Activated naive CD4-positive, alpha-beta T cell treated with anti-CD3 and anti-CD28 coated beads, Interleukin-2, amount 10 ng/mL, durations not matched to agents 7 days and 5 days (primary cell): ENCODE results near the gene CDK12.
"Not testable (repeated sequence)": the region's sequence is repeated elsewhere in the genome, so short reads cannot be mapped to it uniquely, and the experiment has no call there.

Source experiments
- CTCF ChIA-PET: fragments of 350-600 bp; sonication (Branson Sonifier 250); formaldehyde crosslinking; loops from one replicate; lab custom pipeline; 2021; ENCODE audit warnings: antibody characterized with exemption; lab: Charles Lee
- DNase-seq: peaks from one replicate; pipeline ENCODE4 v3.0.0-alpha.2; 2020
- H3K27ac Mint-ChIP-seq: one replicate; pipeline ENCODE4 v1.8.0; 2021; ENCODE audit warnings: mild to moderate bottlenecking, moderate library complexity, mixed read lengths
- H3K27me3 Mint-ChIP-seq: one replicate; pipeline ENCODE4 v1.8.0; 2021; ENCODE audit warnings: mild to moderate bottlenecking, mixed read lengths
- H3K36me3 Mint-ChIP-seq: one replicate; pipeline ENCODE4 v1.8.0; 2021; ENCODE audit warnings: mixed read lengths
- H3K4me1 Mint-ChIP-seq: one replicate; pipeline ENCODE4 v1.8.0; 2021; ENCODE audit warnings: mixed read lengths
- H3K4me3 Mint-ChIP-seq: one replicate; pipeline ENCODE4 v1.8.0; 2021; ENCODE audit warnings: mild to moderate bottlenecking, moderate library complexity, mixed read lengths
- H3K9me3 Mint-ChIP-seq: one replicate; pipeline ENCODE4 v1.8.0; 2021; ENCODE audit warnings: mixed read lengths

CDK12 gene

DNA sequence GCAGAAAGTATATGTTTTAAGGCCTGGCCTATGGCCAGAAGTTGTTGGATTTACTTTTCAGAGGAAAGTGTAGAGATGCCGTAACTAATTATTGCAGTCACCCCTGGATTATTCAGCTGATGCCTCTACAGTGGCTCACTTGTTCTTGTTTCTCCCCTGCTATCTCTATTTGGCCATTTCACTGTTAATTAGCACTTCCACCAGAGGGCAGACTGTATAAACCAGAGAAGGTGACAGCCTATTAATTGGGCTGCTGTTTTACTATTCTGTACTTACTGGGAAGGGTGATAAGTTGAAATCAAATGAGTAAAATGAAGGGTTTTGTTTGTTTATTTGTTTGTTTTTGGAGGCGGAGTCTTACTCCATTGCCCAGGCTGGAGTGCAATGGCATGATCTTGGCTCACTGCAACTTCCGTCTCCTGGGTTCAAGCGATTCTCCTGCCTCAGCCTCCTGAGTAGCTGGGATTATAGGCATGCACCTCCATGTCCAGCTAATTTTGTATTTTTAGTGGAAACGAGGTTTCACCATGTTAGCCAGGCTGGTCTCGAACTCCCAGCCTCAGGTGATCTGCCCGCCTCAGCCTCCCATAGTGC, 66.0 kb downstream of the CDK12 start:
- H3K4me1 Mint-ChIP-seq, result no peaks in the 10 kb centered on the region
- peaks cover 60% of the 10 kb centered on the region for H3K36me3 Mint-ChIP-seq
- no peak overlapping the region for H3K27ac Mint-ChIP-seq
- H3K4me3 Mint-ChIP-seq, result no peak overlapping the region
- no peaks in the 10 kb centered on the region for H3K9me3 Mint-ChIP-seq
- DNase-seq, result no peak
- no peaks in the 10 kb centered on the region for H3K27me3 Mint-ChIP-seq
- CTCF ChIA-PET, result interaction anchor here (1.2 kb wide), 1 partner anchor 23 kb away, joined by 4 read pairs; no protein-coding TSS in a partner anchor

DNA sequence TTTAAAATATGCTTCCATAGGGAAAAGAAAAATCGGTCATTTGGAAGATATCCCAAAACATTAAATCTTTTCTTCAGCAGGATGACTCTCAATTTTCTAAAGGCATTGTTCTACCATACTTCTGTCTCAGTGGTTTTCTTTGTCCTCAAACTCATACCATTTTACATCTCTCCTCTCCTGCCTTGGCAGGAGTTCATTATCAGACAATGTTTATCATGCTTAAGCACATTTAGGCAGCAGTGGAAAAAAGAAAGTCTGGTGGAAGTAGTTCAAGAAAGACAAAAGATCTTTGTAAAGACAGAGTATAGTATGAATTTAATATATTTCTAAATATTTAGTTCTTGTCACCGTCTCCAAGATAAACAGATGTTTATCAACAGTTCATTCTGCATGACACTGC, 68.2 kb downstream of the CDK12 start:
- H3K4me3 Mint-ChIP-seq, result no peak overlapping the region
- no peak for DNase-seq

DNA sequence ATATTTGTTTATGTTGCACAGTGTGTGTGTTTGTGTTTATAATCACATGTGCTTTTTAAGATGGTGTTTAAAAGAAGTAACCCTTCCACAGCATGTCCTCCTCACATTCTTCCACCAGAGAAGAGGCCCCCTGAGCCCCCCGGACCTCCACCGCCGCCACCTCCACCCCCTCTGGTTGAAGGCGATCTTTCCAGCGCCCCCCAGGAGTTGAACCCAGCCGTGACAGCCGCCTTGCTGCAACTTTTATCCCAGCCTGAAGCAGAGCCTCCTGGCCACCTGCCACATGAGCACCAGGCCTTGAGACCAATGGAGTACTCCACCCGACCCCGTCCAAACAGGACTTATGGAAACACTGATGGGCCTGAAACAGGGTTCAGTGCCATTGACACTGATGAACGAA, 69.2 kb downstream of the CDK12 start:
- CTCF ChIA-PET, result interaction anchor here (1.9 kb wide), 1 partner anchor 18 kb away, joined by 7 read pairs; no protein-coding TSS in a partner anchor
- no peak overlapping the region for H3K4me3 Mint-ChIP-seq
- peaks cover 51% of the 10 kb centered on the region for H3K36me3 Mint-ChIP-seq
- no peaks in the 10 kb centered on the region for H3K9me3 Mint-ChIP-seq
- no peak overlapping the region for H3K27ac Mint-ChIP-seq
- H3K4me1 Mint-ChIP-seq, result no peaks in the 10 kb centered on the region
- H3K27me3 Mint-ChIP-seq, result no peaks in the 10 kb centered on the region
- no peak for DNase-seq

More for the DNA sequence above, 68.2 kb downstream of the CDK12 start:
- Mint-ChIP-seq H3K9me3 (no peaks in the 10 kb centered on the region), H3K4me1 (no peaks in the 10 kb centered on the region), H3K36me3 (peaks cover 59% of the 10 kb centered on the region), H3K27ac (no peak overlapping the region), H3K27me3 (no peaks in the 10 kb centered on the region)
- CTCF ChIA-PET, result interaction anchor here (2.0 kb wide), 1 partner anchor 18 kb away, joined by 8 read pairs; no protein-coding TSS in a partner anchor

DNA sequence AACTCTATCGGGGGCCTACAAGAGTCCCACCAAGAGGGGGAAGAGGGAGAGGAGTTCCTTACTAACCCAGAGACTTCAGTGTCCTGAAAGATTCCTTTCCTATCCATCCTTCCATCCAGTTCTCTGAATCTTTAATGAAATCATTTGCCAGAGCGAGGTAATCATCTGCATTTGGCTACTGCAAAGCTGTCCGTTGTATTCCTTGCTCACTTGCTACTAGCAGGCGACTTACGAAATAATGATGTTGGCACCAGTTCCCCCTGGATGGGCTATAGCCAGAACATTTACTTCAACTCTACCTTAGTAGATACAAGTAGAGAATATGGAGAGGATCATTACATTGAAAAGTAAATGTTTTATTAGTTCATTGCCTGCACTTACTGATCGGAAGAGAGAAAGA, 70.0 kb downstream of the CDK12 start:
- Mint-ChIP-seq H3K9me3 (no peaks in the 10 kb centered on the region), H3K27me3 (no peaks in the 10 kb centered on the region), H3K4me3 (no peak overlapping the region), H3K36me3 (peaks cover 45% of the 10 kb centered on the region), H3K27ac (no peak overlapping the region), H3K4me1 (no peaks in the 10 kb centered on the region)
- CTCF ChIA-PET, result interaction anchor here (1.9 kb wide), 1 partner anchor 17 kb away, joined by 7 read pairs; no protein-coding TSS in a partner anchor
- no peak for DNase-seq

DNA sequence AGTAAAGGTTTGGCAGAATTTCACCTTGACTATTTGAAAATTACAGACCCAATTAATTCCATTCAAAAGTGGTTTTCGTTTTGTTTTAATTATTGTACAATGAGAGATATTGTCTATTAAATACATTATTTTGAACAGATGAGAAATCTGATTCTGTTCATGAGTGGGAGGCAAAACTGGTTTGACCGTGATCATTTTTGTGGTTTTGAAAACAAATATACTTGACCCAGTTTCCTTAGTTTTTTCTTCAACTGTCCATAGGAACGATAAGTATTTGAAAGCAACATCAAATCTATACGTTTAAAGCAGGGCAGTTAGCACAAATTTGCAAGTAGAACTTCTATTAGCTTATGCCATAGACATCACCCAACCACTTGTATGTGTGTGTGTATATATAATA, 72.6 kb downstream of the CDK12 start:
- Mint-ChIP-seq H3K4me1 (peaks cover 9% of the 10 kb centered on the region), H3K9me3 (no peaks in the 10 kb centered on the region), H3K27ac (no peak overlapping the region), H3K27me3 (no peaks in the 10 kb centered on the region), H3K4me3 (no peak overlapping the region), H3K36me3 (peaks cover 27% of the 10 kb centered on the region)
- CTCF ChIA-PET, result no interaction called here
- no peak for DNase-seq

DNA sequence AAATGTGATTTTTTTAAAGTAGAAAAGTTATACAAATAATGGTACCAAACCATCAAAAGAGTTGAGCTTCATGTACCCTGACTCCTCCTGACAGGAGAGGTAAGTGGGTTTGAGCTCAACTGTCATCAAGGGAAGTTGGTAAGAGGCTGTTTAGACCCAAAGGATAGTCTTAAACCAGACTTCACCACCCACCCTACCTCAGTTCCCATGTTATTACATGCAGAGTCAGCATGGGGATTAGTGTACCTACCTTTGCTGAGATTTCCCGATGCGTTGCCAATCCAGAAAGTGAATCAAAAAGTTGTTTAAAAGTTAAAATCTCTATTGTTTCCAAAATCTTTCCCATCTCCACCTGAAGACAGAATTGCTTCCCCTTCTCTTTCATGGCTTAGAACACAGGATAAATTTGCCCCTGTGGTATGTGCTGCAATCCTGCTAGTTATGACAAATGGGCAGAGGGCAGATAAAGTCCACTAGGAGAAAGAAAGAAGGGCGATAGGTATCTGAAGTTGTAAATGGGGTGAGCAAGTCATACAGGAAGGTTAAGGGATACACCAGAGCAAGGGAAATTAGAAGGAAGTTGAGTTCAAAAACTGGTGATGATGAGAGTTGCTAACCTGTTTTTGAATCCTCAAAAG, 73.6 kb downstream of the CDK12 start:
- Mint-ChIP-seq H3K9me3 (no peaks in the 10 kb centered on the region), H3K27ac (no peak overlapping the region)

DNA sequence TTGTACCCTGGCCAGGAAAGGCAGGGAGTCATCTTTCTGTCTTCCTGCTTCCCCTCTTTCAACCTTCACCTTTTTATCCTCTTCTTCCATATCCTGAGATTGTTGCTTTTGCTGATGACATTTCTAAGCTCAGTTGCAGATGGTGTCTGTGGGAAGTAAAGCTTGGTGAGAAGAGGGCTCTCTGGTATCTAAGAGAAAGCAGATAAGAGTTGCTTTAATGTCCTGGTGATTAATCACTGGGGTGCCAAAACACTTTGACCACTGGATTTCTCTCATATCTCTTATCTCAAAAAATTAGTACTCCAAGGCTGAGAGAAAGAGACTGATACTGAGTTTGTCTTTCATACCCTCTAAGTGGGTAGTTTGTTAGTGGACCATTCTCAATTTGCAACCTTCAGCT, 75.2 kb downstream of the CDK12 start:
- H3K9me3 Mint-ChIP-seq, result no peaks in the 10 kb centered on the region
- H3K4me1 Mint-ChIP-seq, result peaks cover 22% of the 10 kb centered on the region
- no peak overlapping the region for H3K4me3 Mint-ChIP-seq
- peaks cover 12% of the 10 kb centered on the region for H3K36me3 Mint-ChIP-seq
- H3K27ac Mint-ChIP-seq, result no peak overlapping the region
- CTCF ChIA-PET, result interaction anchor here (1.0 to 2.0 kb wide), 3 partner anchors 11 to 87 kb away, joined by 4 to 8 read pairs (median 5); no protein-coding TSS in a partner anchor
- no peak for DNase-seq
- no peaks in the 10 kb centered on the region for H3K27me3 Mint-ChIP-seq

More for the DNA sequence above, 73.6 kb downstream of the CDK12 start:
- H3K36me3 Mint-ChIP-seq, result peaks cover 25% of the 10 kb centered on the region
- peaks cover 19% of the 10 kb centered on the region for H3K4me1 Mint-ChIP-seq
- no peak for DNase-seq
- no peaks in the 10 kb centered on the region for H3K27me3 Mint-ChIP-seq
- no peak overlapping the region for H3K4me3 Mint-ChIP-seq
- CTCF ChIA-PET, result interaction anchor here (2.0 kb wide), 1 partner anchor 13 kb away, joined by 5 read pairs; no protein-coding TSS in a partner anchor

DNA sequence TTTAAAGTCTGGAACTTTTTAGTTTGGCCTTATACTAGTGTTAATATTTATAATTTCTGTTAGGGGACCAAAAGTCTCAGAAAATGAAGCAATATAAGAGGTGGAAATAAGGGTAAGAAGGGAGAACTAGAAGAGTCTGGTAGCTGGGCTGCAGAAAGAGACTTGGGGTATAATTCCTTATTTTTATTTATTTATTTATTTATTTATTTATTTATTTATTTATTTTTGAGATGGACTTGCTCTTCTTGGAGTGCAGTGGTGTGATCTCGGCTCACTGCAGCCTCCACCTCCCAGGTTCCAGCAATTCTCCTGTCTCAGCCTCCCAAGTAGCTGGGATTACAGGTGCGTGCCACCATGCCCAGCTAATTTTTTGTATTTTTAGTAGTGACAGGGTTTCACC, 76.1 kb downstream of the CDK12 start:
- not testable (repeated sequence) for H3K27me3 Mint-ChIP-seq, H3K27ac Mint-ChIP-seq, H3K4me3 Mint-ChIP-seq, H3K36me3 Mint-ChIP-seq, H3K9me3 Mint-ChIP-seq, DNase-seq
- peaks cover 22% of the 10 kb centered on the region for H3K4me1 Mint-ChIP-seq
- CTCF ChIA-PET, result interaction anchor here (1.0 to 2.0 kb wide), 3 partner anchors 10 to 86 kb away, joined by 4 to 8 read pairs (median 5); no protein-coding TSS in a partner anchor

DNA sequence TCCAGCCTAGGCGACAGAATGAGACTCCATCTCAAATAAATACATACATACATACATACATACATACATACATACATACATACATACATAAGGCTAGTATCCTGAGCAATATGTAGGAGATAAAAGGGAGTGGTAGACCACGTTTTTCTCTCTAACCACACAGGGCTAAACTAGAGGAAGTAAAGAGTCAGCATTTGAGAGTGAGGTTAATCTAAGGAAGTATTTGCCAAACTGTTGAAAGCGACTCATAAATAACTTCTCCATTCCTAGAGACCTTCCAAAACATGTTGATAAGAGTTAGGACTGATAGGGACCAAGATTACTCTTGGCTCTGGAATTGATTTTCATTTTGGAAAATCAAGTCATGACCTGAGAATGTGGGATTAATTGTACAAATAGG, 77.6 kb downstream of the CDK12 start:
- DNase-seq, result no peak
- CTCF ChIA-PET, result interaction anchor here (1.4 kb wide), 1 partner anchor 9 kb away, joined by 7 read pairs; no protein-coding TSS in a partner anchor
- Mint-ChIP-seq H3K27ac (no peak overlapping the region), H3K4me3 (no peak overlapping the region), H3K36me3 (no peaks in the 10 kb centered on the region), H3K9me3 (no peaks in the 10 kb centered on the region), H3K27me3 (no peaks in the 10 kb centered on the region), H3K4me1 (peaks cover 22% of the 10 kb centered on the region)

DNA sequence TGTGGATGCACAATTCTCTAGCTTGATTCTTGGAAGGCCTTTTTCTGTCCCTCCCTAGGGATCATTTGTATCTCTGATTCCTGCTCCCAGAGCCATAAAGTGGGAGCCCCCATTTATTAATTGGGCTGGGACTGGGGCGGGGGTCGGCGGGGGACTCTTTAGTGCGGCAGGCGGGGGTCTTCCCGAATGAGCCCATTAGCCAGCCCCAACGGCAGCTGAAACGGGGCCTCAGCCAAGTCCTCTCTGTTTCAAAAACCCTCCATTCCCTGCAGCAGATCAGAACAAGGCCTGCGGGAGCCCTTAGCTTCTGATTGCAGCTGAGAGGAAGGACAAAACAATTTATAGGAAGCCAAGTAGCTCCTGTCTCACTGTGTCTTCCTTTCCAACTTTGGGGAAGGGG, 79.3 kb downstream of the CDK12 start:
- Mint-ChIP-seq H3K4me1 (peaks cover 22% of the 10 kb centered on the region), H3K36me3 (peaks cover 2% of the 10 kb centered on the region), H3K27me3 (no peaks in the 10 kb centered on the region), H3K9me3 (no peaks in the 10 kb centered on the region), H3K4me3 (no peak overlapping the region), H3K27ac (no peak overlapping the region)
- no peak for DNase-seq
- CTCF ChIA-PET, result interaction anchor here (0.6 kb wide), 1 partner anchor 191 kb away, joined by 3 read pairs; no protein-coding TSS in a partner anchor

DNA sequence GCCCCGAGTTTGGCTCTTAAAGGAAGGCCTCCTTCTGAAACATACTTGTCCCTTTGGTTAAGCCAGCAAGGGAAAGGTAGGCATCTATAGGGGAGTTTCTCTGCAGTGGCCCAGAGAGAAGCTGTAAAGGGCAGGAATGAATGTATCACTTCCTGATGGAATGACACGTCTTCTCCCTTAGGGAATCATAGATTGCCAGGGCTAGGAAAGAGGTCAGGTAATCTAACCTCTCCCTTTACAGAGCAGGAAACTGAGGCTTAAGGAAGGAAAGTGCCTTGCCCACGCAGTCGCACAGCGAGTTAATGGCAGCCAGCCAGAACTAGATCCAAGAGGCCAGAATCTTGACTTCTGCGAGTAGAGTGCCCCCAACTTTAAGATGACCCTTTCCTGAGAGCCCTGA, 80.4 kb downstream of the CDK12 start:
- Mint-ChIP-seq H3K27ac (no peak overlapping the region), H3K27me3 (no peaks in the 10 kb centered on the region), H3K4me3 (no peak overlapping the region), H3K36me3 (peaks cover 6% of the 10 kb centered on the region), H3K9me3 (no peaks in the 10 kb centered on the region), H3K4me1 (peaks cover 22% of the 10 kb centered on the region)
- no peak for DNase-seq
- CTCF ChIA-PET, result no interaction called here

DNA sequence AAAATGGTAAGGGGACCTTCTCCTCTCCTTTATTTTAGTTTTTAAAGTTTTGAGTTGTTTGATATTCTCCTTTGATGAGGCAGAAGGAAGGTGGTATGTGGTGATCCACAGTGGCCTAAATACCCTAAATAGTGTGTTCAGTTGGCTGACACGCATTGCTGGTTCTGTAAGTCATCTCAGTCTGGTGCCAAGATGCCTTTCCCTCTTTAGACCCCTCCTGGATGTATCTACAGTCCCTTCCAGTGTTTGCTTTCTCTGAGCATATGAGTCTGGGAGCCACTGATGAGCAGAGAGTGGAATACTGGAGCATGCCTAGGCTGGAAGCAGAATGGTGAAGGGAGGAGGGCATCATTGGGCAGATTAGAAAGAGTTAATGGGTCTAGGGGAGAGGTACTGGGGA, 81.9 kb downstream of the CDK12 start:
- no peaks in the 10 kb centered on the region for H3K27me3 Mint-ChIP-seq
- H3K27ac Mint-ChIP-seq, result no peak overlapping the region
- no peak overlapping the region for H3K4me3 Mint-ChIP-seq
- no peaks in the 10 kb centered on the region for H3K9me3 Mint-ChIP-seq
- peaks cover 16% of the 10 kb centered on the region for H3K36me3 Mint-ChIP-seq
- DNase-seq, result no peak
- peaks cover 19% of the 10 kb centered on the region for H3K4me1 Mint-ChIP-seq
- CTCF ChIA-PET, result no interaction called here

DNA sequence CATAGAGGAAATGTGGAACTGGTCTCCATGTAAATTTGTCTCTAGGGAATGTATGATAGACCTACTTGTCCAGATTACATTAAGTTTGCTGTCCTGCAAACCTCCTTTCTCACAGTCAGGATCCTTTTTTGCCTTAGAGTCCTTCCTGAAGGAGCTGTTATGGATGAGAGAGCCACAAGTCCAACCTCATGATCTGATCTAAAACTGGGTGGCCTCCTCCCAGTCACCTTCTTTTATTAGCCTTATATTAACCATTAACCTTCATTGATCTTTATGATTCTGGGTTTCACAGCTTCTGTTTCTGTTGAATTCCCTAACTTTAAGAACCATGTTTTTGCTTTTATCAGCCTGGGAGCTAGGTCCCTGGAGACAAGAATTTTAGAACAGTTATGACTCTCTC, 82.4 kb downstream of the CDK12 start:
- Mint-ChIP-seq H3K27ac (no peak overlapping the region), H3K36me3 (peaks cover 17% of the 10 kb centered on the region), H3K27me3 (no peaks in the 10 kb centered on the region), H3K9me3 (no peaks in the 10 kb centered on the region), H3K4me3 (no peak overlapping the region), H3K4me1 (peaks cover 16% of the 10 kb centered on the region)
- CTCF ChIA-PET, result no interaction called here
- no peak for DNase-seq

DNA sequence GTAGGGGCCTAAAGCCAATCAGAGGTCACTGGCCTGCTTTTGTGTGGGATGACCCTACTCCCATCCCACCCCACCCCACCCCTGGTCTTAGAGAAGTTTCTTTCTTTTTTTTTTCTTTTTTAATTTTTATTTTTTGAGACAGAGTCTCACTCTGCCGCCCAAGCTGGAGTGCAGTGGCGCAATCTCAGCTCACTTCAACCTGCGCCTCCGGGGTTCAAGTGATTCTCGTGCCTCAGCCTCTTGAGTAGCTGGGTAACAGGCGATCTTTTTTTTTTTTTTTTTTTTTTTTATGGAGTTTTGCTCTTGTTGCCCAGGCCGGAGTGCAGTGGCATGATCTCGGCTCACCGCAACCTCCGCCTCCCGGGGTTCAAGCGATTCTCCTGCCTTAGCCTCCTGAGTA, 83.1 kb downstream of the CDK12 start:
- not testable (repeated sequence) for H3K4me1 Mint-ChIP-seq, H3K9me3 Mint-ChIP-seq, DNase-seq, H3K27ac Mint-ChIP-seq, H3K27me3 Mint-ChIP-seq, H3K4me3 Mint-ChIP-seq
- H3K36me3 Mint-ChIP-seq, result peaks cover 19% of the 10 kb centered on the region
- CTCF ChIA-PET, result interaction anchor here (1.6 kb wide), 1 partner anchor 79 kb away, joined by 6 read pairs; no protein-coding TSS in a partner anchor
